Gastroesophageal sphincter (tissue), 4 donors: ENCODE data around the gene TREH. TPM values are rescaled to one million over a fixed set of nuclear protein-coding genes. Genes with fewer than 3 reads are reported as not detected.

Source experiments
- ATAC-seq: fragments of 150-250 bp; one replicate; pipeline ENCODE4 v1.9.1; 2016; ENCODE audit warnings: mild to moderate bottlenecking, moderate library complexity
- H3K27ac ChIP-seq, 4 donors: fragments of 200-600 bp; sonication (generic) in 3 of 4; 1 replicate in 3 of 4; 2 replicates in 1 of 4; pipeline ENCODE4 v1.5.1; 2016 to 2019
- H3K27me3 ChIP-seq: fragments of 200-600 bp; sonication (generic); one replicate; pipeline ENCODE4 v1.5.1; 2019
- H3K36me3 ChIP-seq, 2 donors: fragments of 200-600 bp; sonication (generic); one replicate each; pipeline ENCODE4 v1.5.1; 2019; ENCODE audit warnings: control low read depth in 1 of 2
- H3K4me1 ChIP-seq, 3 donors: fragments of 200-600 bp; sonication (generic); 1 replicate in 2 of 3; 2 replicates in 1 of 3; pipeline ENCODE4 v1.5.1; 2016 to 2019; ENCODE audit warnings: control low read depth in 2 of 3
- H3K4me3 ChIP-seq, 2 donors: fragments of 200-600 bp; sonication (generic); one replicate each; pipeline ENCODE4 v1.5.1; 2019; ENCODE audit warnings: mild to moderate bottlenecking in 1 of 2, moderate library complexity in 1 of 2
- H3K9me3 ChIP-seq, 3 donors: fragments of 200-600 bp; sonication (generic); one replicate each; pipeline ENCODE4 v1.5.1; 2017 to 2019; ENCODE audit warnings: control low read depth in 2 of 3
- EP300 ChIP-seq: sonication (generic); formaldehyde crosslinking; IDR thresholded peaks from one replicate; pipeline ENCODE4 v1.6.1; 2017; ENCODE audit warnings: antibody characterized with exemption, mild to moderate bottlenecking
- POLR2A ChIP-seq, 2 donors: fragments of 450-650 bp; IDR thresholded peaks; one replicate each; pipeline ENCODE4 v1.6.1; 2017; ENCODE audit warnings: antibody characterized with exemption in 2 of 2, mild to moderate bottlenecking in 2 of 2, moderate library complexity in 1 of 2
- POLR2AphosphoS5 ChIP-seq: sonication (generic); formaldehyde crosslinking; IDR thresholded peaks from one replicate; pipeline ENCODE4 v1.6.1; 2017; ENCODE audit warnings: antibody characterized with exemption
- WGBS, 2 donors: methylation state at CpG; one replicate each; pipeline ENCODE4 v1.1.5; 2018; ENCODE audit warnings: low coverage in 1 of 2; 5-methylcytosine and 5-hydroxymethylcytosine counted together
- total RNA-seq, 4 donors: library from RNA; depleted of rRNA; stranded (reverse); fragments of >200 nt; gene quantifications; one replicate each; pipeline ENCODE4 v1.1.0, GENCODE V29; 2016
- TF ChIP-seq, protein P1 (sequence below), 4 experiments: fragments of 200-600 bp in 2 of 4; fragments of 450-650 bp in 2 of 4; sonication (generic) in 1 of 4; IDR thresholded peaks; one replicate each; pipeline ENCODE4 v1.5.1; 2017 to 2019; ENCODE audit warnings: antibody characterized with exemption in 4 of 4, mild to moderate bottlenecking in 2 of 4, moderate library complexity in 2 of 4

The TREH gene
- total RNA-seq, 4 donors from 2014 or later = not detected

DNA sequence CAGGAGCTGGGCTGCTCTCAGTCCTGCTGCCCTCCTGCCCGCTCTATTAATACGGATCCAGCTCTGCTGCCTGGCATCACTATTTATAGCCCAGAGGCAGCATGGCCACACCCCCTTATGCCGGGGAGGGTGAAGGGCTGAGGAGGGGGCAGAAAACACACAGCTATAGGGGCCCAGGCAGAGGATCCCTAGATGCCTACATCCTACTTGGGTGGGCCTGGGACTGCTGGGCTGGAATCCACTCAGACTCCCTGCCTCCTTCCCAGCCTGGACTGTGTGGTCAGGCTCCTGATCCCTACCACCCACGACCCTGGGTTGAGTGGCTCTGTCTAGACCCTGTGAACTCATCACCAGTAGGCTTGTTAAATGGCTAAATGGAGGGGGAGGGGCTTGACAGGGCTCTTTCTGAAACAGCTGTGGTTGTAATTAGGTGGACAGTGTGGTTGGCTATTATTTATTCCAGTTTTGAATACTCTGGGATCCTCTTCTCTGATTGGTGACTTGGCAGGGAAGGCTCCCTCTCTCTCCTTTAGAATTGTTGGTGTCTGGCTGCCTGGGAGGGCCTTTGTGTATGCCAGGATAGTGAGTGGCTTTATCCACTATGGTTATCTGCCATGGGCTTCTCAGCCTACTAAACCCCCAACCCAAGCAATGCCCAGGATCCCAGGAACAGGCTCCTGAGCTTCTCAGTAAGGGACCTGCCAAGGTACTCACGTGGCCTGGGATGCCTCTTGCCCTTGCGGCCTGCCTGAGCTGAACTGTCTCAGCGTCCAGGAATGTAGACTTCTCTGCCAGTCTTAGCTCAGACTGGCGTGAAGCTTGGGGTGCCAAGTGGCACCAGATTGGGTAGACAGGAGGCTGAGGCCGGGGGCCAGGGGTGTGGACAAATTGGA, 56.8 kb downstream of the TREH start:
- H3K4me1 ChIP-seq = peaks cover 3 to 80% (median 48%) of the 10 kb centered on the region in 3 donors
- peaks cover 0 to 30% of the 10 kb centered on the region in 2 donors for H3K36me3 ChIP-seq
- peak overlapping the region in 1 of 2 donors; percentile 57 for H3K4me3 ChIP-seq
- no peaks in the 10 kb centered on the region for H3K27me3 ChIP-seq
- no peak for ATAC-seq
- TF ChIP-seq EP300 = no peak
- peak in 1 of 2 donors; percentile 25 for TF ChIP-seq POLR2A (IDR thresholded peaks at IDR 0.05)
- TF ChIP-seq POLR2AphosphoS5 = peak; percentile 33
- TF ChIP-seq, protein P1, sequence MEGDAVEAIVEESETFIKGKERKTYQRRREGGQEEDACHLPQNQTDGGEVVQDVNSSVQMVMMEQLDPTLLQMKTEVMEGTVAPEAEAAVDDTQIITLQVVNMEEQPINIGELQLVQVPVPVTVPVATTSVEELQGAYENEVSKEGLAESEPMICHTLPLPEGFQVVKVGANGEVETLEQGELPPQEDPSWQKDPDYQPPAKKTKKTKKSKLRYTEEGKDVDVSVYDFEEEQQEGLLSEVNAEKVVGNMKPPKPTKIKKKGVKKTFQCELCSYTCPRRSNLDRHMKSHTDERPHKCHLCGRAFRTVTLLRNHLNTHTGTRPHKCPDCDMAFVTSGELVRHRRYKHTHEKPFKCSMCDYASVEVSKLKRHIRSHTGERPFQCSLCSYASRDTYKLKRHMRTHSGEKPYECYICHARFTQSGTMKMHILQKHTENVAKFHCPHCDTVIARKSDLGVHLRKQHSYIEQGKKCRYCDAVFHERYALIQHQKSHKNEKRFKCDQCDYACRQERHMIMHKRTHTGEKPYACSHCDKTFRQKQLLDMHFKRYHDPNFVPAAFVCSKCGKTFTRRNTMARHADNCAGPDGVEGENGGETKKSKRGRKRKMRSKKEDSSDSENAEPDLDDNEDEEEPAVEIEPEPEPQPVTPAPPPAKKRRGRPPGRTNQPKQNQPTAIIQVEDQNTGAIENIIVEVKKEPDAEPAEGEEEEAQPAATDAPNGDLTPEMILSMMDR (IDR thresholded peaks at IDR 0.05) = no peak
- peak overlapping the region; percentile 26 to 95 (median 88) for H3K27ac ChIP-seq
- WGBS, 2 donors = 40 to 60% methylated on average over 1 of the region's 9 CpGs
- no peaks in the 10 kb centered on the region for H3K9me3 ChIP-seq

DNA sequence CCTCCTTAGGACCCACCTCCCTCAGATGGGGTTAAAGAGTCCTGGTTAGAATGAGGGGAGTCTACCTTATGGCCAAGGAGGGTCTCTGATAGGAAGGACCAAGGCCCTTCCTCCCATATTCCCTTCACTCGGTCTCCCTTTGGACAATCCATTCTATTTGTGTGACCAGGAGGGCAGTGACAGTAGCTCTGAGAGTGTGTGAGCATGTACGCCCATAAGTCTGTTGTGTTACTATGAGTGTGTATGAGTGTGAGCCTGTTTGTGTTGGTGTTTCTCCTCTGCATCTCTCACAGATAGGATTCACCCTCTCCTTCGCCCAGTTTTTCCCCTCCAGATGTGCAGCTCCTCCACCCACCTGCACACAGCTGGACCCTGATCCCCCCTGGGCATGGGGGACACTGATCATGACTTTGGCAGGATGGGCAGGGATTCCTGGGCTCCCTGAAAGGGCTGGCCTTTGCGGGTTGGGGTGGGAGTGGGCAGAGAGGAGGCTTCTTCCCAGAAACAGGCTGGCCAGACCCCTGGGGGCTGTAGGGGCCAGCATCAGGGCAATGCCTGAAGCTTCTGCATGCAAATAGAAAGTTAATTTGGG, 57.6 kb downstream of the TREH start:
- H3K27me3 ChIP-seq = no peaks in the 10 kb centered on the region
- H3K4me3 ChIP-seq = peak overlapping the region; percentile 57 to 65
- peaks cover 3 to 87% (median 49%) of the 10 kb centered on the region in 3 donors for H3K4me1 ChIP-seq
- H3K27ac ChIP-seq = peak overlapping the region; percentile 75 to 95 (median 88)
- ATAC-seq = no peak
- no peaks in the 10 kb centered on the region for H3K9me3 ChIP-seq
- 14 to 33% methylated on average over 1 to 2 of the region's 4 CpGs for WGBS, 2 donors
- peaks cover 0 to 29% of the 10 kb centered on the region in 2 donors for H3K36me3 ChIP-seq
- TF ChIP-seq, protein P1 (IDR thresholded peaks at IDR 0.05) = no peak
- TF ChIP-seq EP300 (no peak), POLR2A (IDR thresholded peaks at IDR 0.05) (no peak), POLR2AphosphoS5 (no peak)

GRCh38 chr11:118621071-118621783, 58.2 kb downstream of the TREH start:
- no peaks in the 10 kb centered on the region for H3K9me3 ChIP-seq
- H3K36me3 ChIP-seq = peaks cover 0 to 29% of the 10 kb centered on the region in 2 donors
- peak overlapping the region; percentile 57 to 65 for H3K4me3 ChIP-seq
- peak; percentile 82 for ATAC-seq
- H3K27ac ChIP-seq = peak overlapping the region; percentile 75 to 95 (median 88)
- 0 to 4% methylated on average over 4 to 8 of the region's 38 CpGs for WGBS, 2 donors
- H3K27me3 ChIP-seq = no peaks in the 10 kb centered on the region
- TF ChIP-seq, protein P1 (IDR thresholded peaks at IDR 0.05) = peak in 1 of 4 experiments; percentile 19
- TF ChIP-seq EP300 = no peak
- TF ChIP-seq POLR2AphosphoS5 = peak; percentile 22
- peak; percentile 23 to 28 for TF ChIP-seq POLR2A (IDR thresholded peaks at IDR 0.05)
- peaks cover 3 to 91% (median 49%) of the 10 kb centered on the region in 3 donors for H3K4me1 ChIP-seq

DNA sequence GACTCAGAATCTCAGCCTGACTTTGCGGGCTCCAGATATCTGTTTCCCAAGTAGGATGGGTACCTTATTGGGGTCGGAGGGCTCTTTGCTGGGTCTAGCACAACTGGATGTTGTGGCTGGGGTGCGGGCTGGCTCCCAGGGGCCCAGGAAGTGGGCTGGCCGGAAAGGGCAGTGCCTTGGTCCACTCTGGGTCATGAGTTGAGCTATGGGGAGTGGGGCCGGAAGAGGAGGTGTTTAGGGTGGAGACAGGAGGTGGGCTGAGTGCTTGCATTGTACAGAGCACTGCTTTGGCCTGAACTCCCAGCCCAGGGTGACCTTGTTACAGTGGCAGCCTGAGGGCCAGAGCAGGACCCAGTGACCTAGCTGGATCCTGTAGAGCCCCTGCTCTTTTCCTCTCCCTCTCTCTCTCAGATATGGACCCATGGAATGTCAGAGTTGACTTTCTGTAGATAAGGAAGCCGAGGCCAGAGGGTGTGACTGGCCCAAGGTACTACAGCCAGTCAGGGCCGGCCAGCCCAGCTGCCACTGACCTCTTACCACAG, 58.9 kb downstream of the TREH start:
- Histone ChIP-seq H3K36me3 (peaks cover 0 to 29% of the 10 kb centered on the region in 2 donors), H3K27ac (peak overlapping the region; percentile 50 to 95 (median 88)), H3K4me1 (peaks cover 3 to 91% (median 49%) of the 10 kb centered on the region in 3 donors), H3K9me3 (no peaks in the 10 kb centered on the region), H3K4me3 (peak overlapping the region; percentile 57 to 65), H3K27me3 (no peaks in the 10 kb centered on the region)
- TF ChIP-seq POLR2A (IDR thresholded peaks at IDR 0.05) = no peak
- TF ChIP-seq, protein P1 (IDR thresholded peaks at IDR 0.05) = no peak
- TF ChIP-seq POLR2AphosphoS5 = no peak
- TF ChIP-seq EP300 = no peak
- 40 to 100% methylated on average over 1 to 2 of the region's 7 CpGs for WGBS, 2 donors
- ATAC-seq = no peak
